IPS-NIHi7 (cell line): Measurements from ENCODE around the gene ISG20.

Experiments
- DNase-seq: peaks from one replicate; pipeline ENCODE4 v3.0.0; 2012; ENCODE audit warnings: mixed read lengths; ENCODE audit errors: extremely low spot score

ISG20 gene

DNA sequence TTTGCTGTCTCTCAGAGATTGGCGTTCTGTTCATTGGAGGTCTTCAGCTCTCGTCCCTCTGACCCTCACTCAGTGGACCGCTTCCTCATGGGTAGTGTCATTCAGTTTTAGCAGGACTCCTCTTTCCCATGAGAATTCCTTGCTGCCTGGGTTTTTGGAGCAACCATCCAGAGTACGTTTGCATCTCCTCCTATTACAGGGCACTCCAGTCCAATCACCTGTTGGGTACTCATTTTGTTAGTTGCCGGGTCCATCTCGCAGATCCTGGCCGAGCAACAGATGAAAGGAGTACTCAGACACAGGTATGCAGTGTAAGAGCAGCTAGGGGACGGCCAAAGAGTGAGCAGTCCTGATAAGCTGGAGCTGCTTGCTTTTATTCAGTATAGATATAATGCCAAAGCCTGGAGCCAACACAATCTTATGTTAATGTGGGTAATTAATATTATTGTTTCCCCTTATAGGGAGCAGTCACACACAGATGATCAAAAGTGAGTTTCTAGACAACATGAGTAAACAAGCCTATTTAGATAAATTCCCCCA, 49.6 kb downstream of the ISG20 start:
- DNase-seq: no peak

DNA sequence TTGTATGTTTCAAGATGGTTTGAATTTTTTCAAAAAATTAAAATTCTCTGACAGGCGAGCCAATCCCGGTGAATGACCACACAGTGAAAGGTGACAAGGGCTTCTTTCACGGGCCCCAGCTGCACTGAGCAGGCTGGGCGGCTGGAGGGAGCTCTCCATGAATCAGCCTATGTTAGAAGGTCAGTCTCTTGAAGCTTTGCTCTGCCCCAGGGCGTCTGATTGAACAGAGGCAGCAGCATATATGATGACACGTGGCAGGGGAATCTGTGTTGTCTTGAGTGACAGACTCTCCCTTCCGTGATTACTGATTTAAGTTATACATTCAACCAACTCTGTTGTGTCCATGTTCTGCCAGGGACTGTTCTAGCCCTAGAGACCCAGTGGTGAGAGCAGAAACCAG, 51.5 kb downstream of the ISG20 start:
- no peak for DNase-seq

DNA sequence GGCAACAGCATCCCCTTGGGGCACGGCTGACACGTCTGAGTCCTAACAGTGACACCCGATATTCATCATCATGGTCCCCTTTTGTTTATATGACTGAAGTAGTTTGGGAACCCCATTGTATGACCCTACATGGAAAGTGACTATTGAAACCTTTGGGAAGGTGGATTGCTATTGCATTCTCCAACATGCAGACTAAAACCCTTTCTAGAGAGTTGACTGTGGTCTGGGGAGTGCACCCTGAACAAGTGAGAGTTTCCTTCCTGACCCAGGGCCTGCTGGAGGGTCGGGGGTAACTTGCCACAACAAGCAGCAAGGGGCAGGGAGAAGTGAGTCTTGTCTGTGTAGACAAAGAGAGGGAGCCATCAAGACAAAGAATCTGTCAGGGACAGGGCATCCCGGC, 54.4 kb downstream of the ISG20 start:
- DNase-seq: no peak

GRCh38 chr15:88695101-88695500, 56.3 kb downstream of the ISG20 start:
- DNase-seq: no peak

DNA sequence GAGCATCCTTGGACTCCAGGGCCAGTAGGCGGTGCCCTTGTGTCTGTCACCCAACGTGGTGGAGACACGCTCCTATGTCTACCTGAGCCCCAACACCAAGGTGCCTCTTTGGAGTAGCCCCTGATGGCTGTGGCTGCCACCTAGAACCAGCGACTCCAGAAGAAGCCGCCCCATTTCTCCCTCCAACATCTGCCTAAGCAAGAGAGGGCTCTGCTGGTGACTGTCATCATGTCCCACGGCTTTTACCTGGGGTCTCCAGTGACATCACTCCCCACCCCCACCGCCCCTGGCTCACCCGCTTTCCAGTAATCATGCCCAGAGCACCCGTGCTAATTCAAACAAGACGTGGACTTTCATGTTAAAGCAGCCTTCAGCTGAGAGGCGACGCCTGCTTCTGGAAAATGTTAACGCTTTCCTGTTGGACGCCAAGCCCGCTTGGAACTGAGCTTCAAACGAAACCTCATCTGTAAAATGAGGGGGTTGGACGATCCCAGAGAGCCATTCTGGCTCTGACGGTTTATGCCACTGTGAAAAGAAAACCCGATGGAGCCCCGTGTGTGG, 57.0 kb downstream of the ISG20 start:
- no peak for DNase-seq

DNA sequence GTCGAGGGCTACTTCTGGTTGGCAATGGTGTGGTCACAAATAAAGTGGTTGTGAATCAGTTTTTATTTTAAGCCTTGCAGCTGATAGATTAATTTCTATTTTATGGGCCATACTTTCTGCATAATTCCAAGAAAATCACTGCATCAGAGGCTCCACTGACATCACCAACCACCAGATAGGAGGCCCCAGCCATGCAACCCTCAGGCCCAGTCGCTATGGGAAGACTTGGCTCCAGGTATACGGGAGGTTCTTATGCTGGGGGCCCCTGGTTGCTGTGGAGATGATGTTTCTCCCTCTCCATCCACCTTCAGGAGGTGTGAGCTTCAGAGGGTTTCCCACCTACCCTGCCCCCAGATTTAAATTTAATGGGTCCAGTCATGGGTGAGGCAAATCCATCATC, 57.4 kb downstream of the ISG20 start:
- DNase-seq: no peak

GRCh38 chr15:88697276-88697675, 58.5 kb downstream of the ISG20 start:
- DNase-seq: no peak

DNA sequence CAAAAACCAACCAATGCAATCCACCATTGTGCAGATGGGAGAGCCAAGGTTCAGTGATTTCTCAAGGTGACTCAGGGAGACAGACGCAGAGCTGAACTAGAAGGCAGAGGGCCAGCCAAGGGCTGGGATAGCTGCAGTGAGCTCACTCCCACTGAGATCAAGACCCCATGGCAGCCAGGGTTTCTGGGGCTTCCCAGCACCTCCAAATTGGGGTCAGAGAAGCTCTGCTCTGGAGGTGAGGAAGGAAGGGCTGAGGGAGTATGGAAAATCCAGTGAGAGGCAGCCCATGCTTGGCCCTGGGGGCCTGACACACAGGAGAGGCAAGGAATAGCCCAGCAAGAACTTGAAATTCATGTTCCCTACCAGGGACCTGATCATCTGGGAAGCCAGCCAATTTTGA, 61.0 kb downstream of the ISG20 start:
- no peak for DNase-seq

DNA sequence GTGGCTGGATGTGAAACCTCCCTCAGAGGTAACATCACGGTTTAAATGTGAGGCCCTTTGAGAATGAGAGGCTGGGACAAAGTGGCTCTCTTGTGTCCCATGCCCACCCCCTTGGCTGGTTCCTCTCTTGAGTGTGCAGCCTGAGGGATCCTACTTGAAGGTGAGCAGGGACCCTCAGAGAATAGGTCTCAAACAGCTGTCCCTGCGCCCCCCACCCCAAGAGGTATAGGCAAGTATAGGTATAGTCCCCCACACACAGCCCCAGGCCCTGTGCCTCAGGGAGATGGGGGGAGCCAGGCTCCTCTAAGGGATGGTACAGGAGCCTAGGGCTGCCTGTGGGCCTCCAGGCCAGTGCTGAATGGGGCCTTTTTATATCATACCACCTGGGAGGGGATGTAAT, 61.9 kb downstream of the ISG20 start:
- DNase-seq: no peak

- DNase-seq: peak; percentile 75
Measured at GRCh38 chr15:88701561-88702095, 62.8 kb downstream of the ISG20 start.

- no peak for DNase-seq
Measured at GRCh38 chr15:88702983-88703382, 64.2 kb downstream of the ISG20 start.

DNA sequence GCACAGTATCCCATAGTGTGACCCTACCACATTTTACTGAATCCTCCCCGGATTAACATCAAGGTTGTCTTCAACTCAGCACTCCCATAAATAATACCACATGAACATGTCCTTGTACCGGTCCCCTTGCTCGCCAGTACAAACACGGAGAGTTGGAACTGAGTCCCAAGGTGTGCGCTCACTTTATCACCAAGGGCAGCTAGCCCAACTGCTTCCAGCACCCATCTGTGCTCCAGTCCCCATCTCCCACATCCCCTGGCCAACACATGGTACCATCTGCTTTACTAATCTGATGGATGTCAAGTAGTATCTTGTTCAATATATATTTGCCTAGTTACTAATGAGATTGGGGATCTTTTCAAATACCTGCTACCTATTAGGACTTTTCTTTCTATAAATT, 64.7 kb downstream of the ISG20 start:
- DNase-seq: no peak

DNA sequence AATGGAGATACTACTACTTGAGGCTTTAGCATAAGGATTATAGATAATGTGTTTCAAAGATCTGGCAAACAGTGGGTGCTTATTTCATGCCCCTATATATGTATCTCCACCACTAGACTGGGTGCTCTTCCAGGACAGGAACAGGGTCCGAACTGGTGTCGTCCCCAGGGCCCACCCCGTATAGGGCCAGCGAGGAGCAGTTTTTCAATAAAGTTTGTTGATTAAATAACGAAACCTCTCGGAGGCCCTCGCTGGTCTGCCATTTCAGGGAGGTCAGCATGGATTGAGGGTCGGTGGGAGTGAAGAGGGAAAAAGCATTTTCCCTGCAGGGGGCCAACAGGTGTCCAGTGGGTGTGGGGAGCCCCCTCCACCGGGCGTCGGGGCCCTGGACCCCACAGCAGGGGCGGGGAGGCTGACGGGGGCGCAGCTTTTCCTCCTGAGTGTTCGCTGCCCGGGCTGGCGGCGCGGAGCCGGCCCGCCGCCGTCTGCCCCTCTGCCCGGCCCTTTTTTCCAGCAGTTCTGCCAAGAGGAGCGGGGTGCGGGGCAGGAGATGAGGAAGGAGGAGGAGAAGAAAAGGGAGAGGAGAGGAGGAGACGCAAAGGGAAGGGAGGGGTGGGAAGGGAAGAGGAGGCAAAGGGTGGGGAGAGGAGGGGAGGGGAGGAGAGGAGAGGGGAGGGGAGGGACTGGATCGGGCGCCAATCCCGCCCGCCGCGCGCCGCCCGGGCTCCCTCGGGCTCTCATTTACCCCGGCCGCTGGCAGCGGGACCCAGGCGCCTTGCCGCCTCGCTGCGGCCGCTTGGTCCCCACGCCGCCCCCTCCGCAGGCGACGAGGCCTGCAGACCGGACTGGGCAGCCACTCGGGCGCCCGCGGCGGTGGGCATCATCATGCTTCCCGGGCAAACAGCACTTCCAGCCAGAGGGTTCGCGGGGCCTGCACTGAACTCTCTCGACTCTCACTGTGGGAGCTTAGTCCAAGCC, 66.3 kb downstream of the ISG20 start:
- DNase-seq: peak; percentile 57

GRCh38 chr15:88705769-88706165, 67.0 kb downstream of the ISG20 start:
- DNase-seq: no peak
